Muscle of back (tissue), 11 donors: ENCODE measurements around the gene JMY. TPM values are rescaled to one million over a fixed set of nuclear protein-coding genes. Genes with fewer than 3 reads are reported as not detected.
"Not testable (repeated sequence)": the region's sequence is repeated elsewhere in the genome, so short reads cannot be mapped to it uniquely, and the experiment has no call there.

ENCODE experiments used
- DNase-seq, 3 donors: peaks; one replicate each; pipeline versions ENCODE4 v3.0.0 to v3.0.0-alpha.2; 2013
- polyA plus RNA-seq, 10 donors: library from polyadenylated mRNA; unstranded; fragments of 120-200 nt; gene quantifications; one replicate each; pipeline ENCODE4 v1.2.1, GENCODE V29; 2013; ENCODE audit not compliant: insufficient read length in 10 of 10

The JMY gene
- polyA plus RNA-seq, 10 donors = 8.5 to 12.4 (median 11.3) TPM

GRCh38 chr5:79235261-79235633, 684 bp upstream of the JMY start:
- peak in 1 of 3 donors; percentile 6 for DNase-seq

- DNase-seq = peak in 2 of 3 donors; percentile 12 to 33
Measured at GRCh38 chr5:79236362-79236969, 535 bp downstream of the JMY start.

DNA sequence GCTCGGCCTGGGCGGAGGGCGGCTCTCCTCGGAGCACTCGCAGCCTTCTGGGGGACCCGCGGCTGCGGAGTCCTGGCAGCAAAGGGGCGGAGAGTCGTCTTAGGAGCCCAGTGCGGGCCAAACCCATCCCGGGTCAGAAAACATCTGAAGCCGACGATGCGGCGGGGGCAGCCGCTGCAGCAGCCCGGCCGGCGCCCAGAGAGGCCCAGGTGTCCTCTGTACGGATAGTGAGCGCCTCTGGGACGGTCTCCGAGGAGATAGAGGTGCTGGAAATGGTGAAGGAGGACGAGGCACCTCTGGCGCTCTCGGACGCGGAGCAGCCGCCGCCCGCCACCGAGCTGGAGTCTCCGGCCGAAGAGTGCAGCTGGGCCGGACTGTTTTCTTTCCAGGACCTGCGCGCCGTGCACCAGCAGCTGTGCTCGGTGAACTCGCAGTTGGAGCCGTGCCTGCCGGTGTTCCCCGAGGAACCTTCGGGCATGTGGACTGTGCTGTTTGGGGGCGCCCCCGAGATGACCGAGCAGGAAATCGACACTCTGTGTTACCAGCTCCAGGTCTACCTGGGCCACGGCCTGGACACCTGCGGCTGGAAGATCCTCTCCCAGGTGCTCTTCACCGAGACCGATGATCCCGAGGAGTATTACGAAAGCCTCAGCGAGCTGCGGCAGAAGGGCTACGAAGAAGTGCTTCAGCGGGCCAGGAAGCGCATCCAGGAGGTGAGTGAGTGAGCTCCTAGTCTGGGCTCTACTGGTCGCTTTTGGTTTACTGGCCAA, 1.2 kb downstream of the JMY start:
- peak; percentile 11 to 72 (median 38) for DNase-seq

- DNase-seq = peak in 1 of 3 donors; percentile 15
Measured at GRCh38 chr5:79237740-79238560, 2.0 kb downstream of the JMY start.

GRCh38 chr5:79240561-79240960, 4.6 kb downstream of the JMY start:
- no peak for DNase-seq

GRCh38 chr5:79241535-79241979, 5.6 kb downstream of the JMY start:
- no peak for DNase-seq

DNA sequence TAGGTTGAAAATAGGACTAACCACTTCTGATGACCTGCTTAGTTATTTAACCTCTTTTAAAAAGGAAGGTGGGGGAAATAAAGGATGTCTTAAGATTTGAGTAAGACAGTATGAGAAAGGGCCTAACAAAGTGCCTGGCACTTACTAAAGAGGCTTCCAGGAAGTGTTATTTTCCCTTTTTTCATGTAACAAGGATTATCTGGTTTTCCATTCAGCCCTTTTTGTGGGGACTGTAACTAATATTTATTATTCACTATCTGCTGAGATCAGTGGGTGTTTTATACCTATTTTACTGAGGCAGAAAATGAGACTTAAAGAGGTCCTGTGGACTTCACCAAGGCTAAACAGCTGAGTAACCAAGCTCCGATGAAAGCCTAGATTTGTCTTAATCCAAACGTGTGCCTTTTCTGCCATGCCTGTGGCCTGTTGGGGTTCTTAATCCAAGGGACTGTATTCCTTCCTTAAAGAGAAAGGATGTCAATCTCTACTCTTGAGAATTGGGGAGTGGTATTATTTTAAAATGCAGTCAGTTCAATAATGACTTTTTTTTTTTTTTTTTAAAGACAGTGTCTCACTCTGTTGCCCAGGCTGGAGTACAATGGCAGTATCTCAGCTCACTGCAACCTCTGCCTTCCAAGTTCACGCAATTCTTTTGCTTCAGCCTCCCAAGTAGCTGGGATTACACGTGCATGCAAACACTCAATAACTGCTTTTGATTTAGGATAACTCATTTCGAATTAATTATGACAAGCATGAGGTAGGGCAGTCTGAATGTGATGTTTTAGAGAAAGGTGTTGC, 6.5 kb downstream of the JMY start:
- DNase-seq = no peak

GRCh38 chr5:79243224-79243623, 7.3 kb downstream of the JMY start:
- no peak for DNase-seq

- DNase-seq = not testable (repeated sequence)
Measured at GRCh38 chr5:79254067-79254466, 18.1 kb downstream of the JMY start.

DNA sequence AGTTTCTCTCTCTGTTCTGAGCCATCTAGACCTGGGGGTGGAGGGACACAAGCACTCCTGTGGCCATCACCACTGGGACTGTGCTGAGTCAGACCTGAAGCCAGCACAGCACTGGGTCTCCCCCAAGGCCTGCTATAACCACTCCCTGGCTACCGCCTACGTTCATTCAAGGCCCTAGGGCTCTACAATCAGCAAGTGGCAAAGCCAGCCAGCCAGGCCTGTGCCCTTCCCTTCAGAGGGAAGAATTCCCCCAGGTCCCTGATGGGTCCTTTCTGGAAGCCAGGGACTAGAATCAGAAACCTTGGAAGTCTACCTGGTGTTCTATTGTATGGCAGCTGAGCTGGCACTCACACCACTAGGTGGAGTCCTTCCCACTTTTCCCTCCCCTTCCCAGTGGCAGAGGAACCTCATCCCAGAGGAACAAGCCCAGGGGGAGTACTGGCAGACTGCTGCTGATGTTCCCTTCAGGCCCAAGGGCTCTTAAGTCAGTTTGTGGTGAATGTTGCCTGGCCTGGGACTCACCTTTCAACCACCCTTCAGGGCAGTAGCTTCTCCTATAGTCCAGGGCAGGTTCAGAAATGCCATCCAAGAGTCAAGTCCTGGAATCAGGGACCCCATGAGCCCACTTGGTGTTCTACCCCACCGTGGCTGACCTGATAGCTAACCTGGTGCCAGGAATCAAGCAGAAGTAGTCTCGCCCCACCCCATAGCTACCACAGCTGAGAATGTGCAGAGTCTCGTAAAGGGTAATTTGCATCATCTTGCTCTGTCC, 20.0 kb downstream of the JMY start:
- DNase-seq = peak in 1 of 3 donors; percentile 6

- DNase-seq = no peak
Measured at GRCh38 chr5:79256563-79256962, 20.6 kb downstream of the JMY start.

- DNase-seq = no peak
Measured at GRCh38 chr5:79257314-79257713, 21.4 kb downstream of the JMY start.

GRCh38 chr5:79258801-79259200, 22.9 kb downstream of the JMY start:
- no peak for DNase-seq

DNA sequence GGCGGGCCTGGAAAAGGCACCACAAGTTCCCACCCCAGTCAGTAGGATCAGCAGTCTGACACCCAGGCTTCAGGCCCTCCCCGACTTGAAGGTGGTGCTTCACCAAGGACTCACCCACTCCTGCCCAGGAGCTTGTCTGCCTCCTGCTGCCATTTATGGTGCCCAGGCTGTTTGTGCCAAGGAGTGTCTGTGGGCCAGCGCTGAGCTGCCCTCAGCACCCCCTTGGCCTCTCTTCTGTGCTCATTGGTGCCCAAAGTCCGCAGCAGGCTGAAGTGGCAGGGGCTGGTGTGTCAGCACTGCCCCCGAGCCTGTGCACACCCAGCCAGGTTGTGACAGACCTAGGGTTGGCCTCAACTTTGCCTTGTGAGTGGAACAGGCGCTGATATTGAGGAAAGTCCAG, 23.5 kb downstream of the JMY start:
- DNase-seq = no peak

DNA sequence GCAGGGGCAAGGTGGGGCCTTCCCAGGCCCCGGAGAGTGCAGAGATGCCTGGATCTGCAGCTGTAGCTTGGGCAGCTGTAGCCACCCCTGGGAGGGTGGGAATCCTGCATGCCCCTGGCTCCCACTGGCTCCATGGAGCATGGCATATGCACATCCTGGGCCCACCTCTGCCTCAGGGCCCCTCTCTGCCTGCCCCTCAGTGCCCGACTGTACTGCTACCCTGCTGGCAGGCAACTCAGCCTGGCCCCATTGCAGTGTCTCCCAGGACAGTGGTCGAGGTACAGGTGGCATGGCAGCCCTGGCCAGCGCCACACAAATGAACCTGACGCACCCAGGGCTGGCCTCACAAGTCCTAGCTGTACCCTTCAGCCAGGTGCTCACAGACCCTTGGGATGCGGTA, 23.9 kb downstream of the JMY start:
- no peak for DNase-seq

DNA sequence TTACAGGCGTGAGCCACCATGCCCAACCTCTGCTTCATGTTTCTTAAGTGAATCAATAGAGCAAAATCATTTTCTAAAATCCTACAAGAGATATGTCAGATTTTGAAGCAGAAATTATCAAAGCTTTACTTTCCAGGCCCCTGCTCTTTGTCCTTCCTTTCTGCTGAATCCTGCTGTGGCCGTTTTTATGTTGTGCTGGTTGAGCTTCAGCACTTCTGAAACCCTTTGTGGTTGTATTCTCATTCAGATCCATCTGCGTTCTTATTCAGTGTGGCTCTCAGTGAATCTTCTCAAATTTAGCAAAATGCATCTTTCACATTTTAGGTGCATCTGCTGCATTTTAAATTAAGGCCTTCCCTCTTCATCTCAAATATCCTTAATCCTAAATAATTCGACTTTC, 26.0 kb downstream of the JMY start:
- no peak for DNase-seq

GRCh38 chr5:79263290-79263689, 27.4 kb downstream of the JMY start:
- no peak for DNase-seq

- DNase-seq = no peak
Measured at GRCh38 chr5:79267180-79267579, 31.2 kb downstream of the JMY start.

DNA sequence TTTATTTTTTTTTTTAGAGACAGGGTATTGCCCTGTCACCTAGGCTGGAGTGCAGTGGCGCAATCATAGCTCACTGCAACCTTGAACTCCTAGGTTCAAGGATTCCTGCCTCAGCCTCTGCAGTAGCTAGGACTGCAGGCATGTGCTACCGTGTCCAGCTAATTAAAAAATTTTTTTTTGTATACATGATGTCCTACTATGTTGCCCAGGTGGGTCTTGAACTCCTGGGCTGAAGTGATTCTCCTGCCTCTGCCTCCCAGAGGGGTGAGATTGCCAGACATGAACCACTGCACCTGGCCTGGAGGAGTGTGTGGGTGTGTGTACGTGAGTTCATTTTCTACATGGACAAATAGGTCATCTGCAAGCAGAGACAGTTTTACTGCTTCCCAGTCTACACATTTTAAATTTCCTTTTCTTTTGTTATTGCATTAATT, 33.8 kb downstream of the JMY start:
- DNase-seq = no peak

DNA sequence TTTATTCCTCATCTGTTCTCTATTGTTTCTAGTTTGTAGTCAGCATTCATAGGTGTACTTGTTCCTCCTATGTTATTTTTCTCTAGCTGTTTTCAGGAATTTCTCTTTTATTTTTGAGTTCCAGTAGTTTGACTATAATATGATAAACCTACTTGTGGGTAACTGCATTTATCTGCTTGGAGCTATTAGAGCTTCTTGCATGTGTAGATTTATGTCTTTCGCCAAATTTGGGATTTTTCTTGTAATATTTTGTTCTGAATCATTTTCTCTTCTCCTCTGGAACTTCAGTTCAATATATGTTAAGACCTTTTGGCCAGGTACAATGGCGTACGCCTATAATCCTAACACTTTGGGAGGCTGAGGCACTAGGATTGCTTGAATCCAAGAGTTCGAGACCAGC, 37.4 kb downstream of the JMY start:
- no peak for DNase-seq

DNA sequence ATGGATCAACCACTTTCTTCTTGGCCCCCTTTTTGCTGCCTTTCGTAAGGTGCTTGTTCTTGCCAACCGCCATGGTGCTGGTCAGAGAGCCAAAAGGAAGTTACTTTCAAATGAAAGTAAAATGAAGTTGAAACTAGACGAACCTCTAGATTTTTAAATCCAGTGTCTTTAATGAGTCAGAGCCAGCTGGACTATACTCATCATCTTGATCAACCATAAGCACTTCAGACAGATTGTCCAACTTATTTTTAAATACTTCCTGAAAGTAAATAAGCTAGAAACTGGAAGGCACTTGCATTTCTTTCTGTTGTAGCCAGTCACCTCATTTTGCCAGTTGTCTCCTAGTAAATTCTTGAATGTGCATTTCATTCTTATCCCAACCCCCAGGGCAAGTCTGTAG, 48.9 kb downstream of the JMY start:
- no peak for DNase-seq
